GM18526 (cell line): Measurements from ENCODE around the gene NECTIN2.

Experiments
- POLR2A ChIP-seq: IDR thresholded peaks from 3 replicates; pipeline ENCODE4 v1.6.1; 2011; ENCODE audit not compliant: insufficient read length; ENCODE audit errors: extremely low read depth

NECTIN2 gene

DNA sequence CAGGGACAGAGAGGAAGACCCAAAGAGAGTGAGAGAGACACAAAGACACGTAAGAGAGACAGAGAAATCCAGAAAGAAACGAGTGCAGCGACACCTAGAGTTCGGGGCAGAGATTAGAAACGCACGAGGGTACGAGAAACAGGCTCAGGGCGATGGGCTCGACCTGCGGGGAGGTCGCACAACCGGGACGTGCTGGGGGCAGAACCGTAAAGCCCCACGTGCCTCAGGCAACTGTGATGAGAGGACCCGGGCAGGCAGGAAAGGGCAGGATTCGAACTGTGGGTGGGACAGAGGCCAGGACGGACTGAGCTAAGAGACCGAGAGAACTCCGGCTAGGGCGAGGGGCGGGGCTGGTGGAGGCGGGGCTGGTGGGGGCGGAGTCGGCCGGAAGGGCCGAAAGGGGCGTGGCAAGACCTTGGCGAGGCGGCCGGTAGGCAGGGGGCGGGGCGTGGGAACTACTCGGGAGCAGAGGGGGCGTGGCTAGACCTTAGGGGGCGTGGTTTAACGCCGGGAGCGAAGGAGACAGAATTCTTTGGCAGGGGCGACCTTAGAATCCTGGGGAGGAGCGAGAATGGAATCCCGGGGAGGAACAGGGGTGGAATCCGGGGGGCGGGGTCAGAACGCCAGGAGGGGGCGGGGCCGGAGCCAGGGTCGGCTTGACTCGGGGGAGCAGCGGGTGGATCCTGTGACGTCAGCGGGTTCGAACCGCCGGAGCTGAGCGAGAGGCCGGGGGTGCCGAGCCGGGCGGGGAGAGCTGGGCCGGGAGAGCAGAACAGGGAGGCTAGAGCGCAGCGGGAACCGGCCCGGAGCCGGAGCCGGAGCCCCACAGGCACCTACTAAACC lies at the start of gene NECTIN2:
NECTIN2 (plus strand) TSS at position 686 of the 843 bp plus-strand sequence. CDS start 229 bp downstream, outside the sequence.
- TF ChIP-seq POLR2A, result no peak

GRCh38 chr19:44796701-44797115 lies 49.4 kb upstream of the NECTIN2 start:
- TF ChIP-seq POLR2A, result no peak

DNA sequence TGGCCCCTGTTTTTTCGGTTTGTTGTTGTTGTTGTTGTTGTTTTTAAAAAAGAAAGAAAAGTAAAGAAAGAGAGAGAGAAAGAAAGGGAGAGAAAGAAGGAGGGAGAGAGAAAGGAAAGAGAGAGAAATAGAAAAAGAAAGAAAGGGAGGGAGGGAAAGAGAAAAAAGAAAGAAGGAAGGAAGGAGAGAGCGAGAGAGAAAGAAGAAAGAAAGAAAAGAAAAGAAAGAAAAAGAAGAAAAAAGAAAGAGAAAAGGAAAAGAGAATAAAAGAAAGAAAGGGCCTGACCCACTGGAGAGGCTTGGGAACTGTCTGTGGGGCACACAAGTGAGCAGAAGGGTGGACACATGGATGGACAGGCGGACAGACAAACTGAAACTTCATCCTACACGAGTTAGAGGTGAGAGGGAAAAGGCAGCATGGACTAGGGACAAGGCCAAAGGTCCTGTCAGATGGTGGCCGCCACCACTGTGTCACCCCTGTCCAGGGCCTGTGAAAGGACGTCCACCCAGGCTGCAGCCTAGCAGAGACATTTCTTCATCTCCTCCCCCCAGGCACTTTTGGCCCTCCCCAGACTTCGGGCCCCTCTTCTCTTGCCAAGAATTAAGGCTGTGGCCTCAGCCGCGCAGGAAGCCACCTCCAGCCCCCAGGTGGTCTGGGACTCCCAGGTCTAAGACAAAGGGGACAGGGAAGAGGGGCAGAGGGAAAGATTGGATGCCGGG lies 46.3 kb upstream of the NECTIN2 start:
- no peak for TF ChIP-seq POLR2A

DNA sequence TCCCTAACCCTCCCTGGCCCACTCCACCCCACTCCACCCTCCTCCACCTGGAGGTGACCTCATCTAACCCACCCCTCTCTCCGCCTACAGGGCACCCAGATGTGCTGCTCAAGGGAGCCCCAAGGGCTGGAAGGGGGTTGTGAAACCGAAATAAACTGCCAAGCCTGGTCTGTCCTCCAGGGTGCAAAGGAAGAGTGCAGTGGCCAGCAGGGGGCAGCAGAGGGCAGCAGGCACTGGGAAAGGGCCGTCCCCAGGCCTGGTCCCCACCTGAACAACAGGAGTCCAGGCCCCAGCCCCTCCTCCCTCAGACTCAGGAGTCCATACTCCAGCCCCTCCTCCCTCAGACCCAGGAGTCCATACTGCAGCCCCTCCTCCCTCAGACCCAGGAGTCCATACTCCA lies 45.6 kb upstream of the NECTIN2 start:
- no peak for TF ChIP-seq POLR2A

- TF ChIP-seq POLR2A, result no peak
Measured at GRCh38 chr19:44803442-44804428, 42.4 kb upstream of the NECTIN2 start.

- TF ChIP-seq POLR2A, result no peak
Measured at GRCh38 chr19:44806291-44806690, 39.8 kb upstream of the NECTIN2 start.

GRCh38 chr19:44807162-44807561 lies 38.9 kb upstream of the NECTIN2 start:
- no peak for TF ChIP-seq POLR2A

DNA sequence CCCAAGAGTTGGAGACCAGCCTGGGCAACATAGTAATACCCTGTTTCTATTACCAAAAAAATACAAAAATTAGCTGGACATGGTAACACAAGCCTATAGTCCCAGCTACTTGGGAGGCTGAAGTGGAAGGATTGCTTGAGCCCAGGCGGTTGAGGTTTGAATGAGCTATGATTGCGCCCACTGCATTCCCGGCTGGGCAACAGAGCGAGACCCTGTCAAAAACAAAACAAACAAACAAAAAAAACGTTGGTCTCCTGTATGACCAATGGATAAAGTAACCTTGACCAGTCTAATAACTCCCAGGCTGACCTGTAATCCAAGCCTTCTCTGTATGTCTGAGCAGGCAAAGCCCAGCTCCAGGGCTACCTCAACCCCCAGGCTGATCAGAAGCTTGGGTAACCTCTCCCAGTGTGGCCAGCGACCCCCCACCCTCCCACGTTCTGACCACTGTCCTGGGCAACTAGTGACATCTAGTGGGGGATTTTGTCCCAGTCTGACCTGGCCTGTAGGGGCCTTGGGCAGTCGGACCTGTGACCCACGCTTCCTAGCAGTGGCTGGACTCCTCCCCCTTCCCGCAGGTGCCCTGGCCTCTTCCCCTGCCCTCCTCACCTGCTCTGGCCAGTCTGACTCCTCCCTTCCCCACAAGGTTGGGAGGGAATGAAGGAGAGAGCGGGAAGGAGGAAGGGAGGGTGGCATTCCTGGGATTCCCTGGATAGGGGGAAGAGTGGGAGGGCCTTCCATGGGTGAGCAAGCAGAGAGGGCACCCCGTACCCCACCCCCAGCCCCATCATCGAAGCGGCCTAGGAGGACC lies 38.2 kb upstream of the NECTIN2 start:
- no peak for TF ChIP-seq POLR2A

DNA sequence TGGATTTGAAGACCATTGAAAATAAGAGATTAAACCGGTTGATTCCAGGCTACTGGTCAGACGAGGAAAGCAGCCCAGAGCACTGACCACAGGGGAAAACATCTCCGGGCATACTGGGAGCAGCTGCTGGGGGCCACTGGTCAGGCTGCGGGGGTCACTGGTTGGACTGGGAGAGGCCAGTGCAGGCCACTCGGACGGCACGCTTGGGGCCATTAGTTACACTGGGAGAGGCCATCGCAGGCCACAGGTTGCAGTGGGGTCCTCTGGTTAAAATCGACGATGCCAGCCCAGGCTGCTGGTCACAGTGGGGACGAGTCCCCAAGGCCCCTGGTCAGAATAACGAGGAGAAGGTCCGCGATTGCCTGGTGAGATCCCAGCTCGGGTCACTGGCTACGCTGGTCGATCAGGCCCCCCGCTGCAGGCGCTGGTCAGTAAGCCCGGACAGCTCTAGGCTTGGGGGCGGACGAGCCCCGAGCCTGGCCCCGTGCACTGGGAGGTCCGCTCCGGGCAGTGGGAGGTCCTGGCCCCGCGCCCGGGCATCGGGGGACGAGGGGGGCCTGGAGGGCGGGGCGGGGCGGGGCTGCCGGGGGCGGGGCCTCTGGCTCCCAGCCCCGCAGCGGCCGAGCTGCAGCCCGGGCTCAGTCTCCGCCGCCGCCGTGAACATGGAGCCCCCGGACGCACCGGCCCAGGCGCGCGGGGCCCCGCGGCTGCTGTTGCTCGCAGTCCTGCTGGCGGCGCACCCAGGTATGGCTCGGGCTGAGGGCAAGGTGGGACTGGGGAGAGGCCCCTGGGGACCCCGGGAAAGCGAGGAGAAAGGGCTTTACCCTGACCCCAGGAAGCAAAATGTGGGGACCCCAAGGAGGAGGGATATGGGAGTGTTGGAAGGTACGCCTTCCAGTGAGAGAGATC lies 37.4 kb upstream of the NECTIN2 start, which contains the start of gene BCAM:
BCAM (plus strand) TSS at position 641 of the 909 bp plus-strand sequence; CDS start at position 663, 22 bp downstream.
- TF ChIP-seq POLR2A, result no peak

DNA sequence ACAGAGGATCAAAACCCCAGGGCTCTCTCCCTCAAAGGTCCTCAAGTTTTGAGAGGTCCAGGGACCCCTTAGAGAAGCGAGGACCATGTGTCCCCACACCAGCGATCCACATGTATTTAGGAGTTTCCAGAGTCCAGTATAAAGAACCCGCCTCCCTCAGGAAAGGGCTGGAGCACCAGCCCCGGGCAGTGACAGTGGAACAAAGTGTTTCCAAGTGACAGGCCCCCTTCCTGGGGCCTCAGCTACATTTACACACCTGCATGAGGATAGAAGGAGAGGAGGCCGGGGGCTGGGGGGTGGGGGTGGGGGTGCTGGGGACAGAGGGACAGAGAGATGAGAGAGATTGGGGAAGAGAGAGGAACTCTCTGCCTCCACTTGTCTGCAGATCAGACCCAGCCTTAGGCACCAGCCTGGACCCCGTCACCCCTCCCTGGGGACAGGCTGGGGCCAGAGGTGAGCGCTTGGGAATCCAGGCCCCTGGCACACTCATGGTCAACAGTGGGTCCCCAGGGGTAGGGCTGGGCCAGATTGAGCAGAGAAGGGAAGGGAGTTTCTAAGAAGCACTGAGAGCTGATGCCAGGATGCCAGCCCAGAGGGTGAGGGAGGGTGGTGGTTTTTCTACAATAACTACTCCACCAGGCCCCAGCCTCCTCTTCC lies 36.4 kb upstream of the NECTIN2 start:
- no peak for TF ChIP-seq POLR2A

DNA sequence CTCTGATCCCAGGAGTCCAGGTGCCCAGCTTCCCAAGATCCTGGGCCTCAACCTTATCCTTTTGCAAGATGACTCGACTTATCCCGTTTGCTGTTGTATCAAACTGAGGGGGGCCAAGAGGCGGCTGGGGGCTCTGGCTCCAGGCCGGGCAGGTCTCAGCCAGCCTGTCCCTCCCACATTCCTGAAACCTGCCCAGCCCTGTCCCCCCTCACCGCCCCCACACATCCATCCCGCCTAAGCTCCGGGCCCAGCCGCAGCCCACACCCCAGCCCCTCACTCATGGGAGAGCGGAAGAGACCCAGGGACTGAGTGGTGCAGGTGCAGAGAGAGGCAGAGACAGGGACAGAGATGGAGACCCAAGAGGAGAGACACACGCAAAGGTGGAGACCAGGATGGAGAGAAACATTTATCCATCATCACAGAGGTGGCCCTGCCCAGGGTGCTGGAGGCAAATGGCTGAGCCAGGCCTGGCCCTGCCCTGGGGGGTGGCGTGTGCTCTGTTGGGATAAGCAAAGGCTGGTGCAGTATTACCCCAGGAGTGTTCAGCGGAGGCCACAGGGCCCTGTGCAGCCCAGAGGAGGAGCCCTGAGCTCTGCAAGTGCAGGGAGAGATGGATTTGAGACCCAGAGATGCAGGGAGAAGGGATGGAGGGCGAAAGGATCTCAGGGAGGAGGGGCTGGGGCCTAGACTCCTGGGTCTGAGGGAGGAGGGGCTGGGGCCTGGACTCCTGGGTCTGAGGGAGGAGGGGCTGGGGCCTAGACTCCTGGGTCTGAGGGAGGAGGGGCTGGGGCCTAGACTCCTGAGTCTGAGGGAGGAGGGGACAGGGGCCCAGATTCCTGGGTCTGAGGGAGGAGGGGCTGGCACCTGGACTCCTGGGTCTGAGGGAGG lies 35.6 kb upstream of the NECTIN2 start:
- TF ChIP-seq POLR2A, result no peak

GRCh38 chr19:44811122-44811419 lies 35.0 kb upstream of the NECTIN2 start:
- TF ChIP-seq POLR2A, result no peak
